NCI-H2196 (cell line): Measurements from ENCODE around the gene INTS7.

ENCODE experiments used
- DNase-seq: peaks from one replicate; lab custom pipeline; 2025; ENCODE audit not compliant: unreplicated experiment; lab: John Stamatoyannopoulos, UW

INTS7 gene

GRCh38 chr1:211910113-211910884, 125.1 kb downstream of the INTS7 start:
- DNase-seq = no peak

DNA sequence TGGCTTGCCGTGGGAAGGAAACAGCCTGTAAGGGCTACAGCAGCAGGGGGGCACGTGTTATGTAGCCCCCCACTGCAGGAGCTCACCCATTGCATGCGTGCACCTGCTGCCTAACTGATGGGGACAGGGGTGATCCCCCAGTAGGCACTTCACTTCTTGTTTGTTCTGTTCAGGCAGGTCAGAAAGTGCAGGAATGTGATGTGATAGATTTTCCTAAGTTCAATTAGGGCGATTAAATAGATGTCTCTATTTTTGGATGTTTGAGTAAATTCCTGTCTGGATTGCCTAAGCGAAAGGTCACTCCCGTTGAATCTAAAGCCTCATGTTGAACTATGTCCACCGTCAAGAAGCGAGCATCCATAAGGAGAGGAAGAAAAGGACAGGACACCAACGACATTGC, 126.0 kb downstream of the INTS7 start:
- no peak for DNase-seq

GRCh38 chr1:211908951-211909350, 126.4 kb downstream of the INTS7 start:
- DNase-seq = no peak

- DNase-seq = no peak
These were observed 126.9 kb downstream of the INTS7 start for GRCh38 chr1:211908453-211908852.

- no peak for DNase-seq
These were observed 131.7 kb downstream of the INTS7 start for GRCh38 chr1:211903490-211904245.

GRCh38 chr1:211902624-211903291, 132.6 kb downstream of the INTS7 start:
- DNase-seq = no peak

GRCh38 chr1:211901945-211902344, 133.4 kb downstream of the INTS7 start:
- DNase-seq = no peak

GRCh38 chr1:211900441-211900840, 134.9 kb downstream of the INTS7 start:
- DNase-seq = no peak

GRCh38 chr1:211896958-211897357, 138.4 kb downstream of the INTS7 start:
- peak; percentile 19 for DNase-seq

DNA sequence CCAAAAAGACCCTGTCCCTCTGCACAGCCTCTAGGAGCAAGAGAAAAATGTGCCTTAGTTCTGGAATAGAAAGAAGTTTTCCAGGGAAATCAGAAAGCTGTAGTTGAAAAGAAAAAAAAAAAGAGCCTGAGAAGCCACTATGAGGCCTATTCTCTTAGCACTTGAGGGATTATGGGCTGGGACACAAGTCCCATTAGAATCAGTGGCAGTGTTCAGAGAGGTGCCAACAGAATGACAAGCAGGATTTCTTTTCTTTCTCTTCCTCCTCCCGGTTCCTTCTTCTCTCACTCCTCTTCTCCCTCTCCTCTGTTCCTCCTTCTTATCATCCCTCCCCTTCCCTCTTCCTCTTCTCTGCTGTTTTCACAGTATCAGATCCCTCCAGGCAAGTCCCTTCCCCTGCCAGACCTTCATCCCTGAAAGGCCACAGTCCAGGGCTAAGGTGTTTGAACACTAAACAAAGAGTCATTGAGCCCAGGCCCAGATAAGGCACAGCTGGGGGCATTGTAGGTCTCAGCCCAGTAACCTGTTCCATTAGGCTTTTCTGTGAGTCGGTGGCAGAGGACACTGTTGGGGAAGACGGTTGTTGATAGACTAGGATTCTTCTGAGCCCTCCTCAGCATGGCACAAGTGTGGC, 140.1 kb downstream of the INTS7 start:
- no peak for DNase-seq

GRCh38 chr1:211894312-211894711, 141.0 kb downstream of the INTS7 start:
- DNase-seq = no peak

GRCh38 chr1:211893260-211893659, 142.1 kb downstream of the INTS7 start:
- DNase-seq = no peak

GRCh38 chr1:211892577-211892976, 142.8 kb downstream of the INTS7 start:
- DNase-seq = no peak

- DNase-seq = no peak
These were observed 143.6 kb downstream of the INTS7 start for GRCh38 chr1:211891708-211892107.
